Fibroblast of lung (primary cell): ENCODE data around the gene SCGB3A1. TPM values are rescaled to one million over a fixed set of nuclear protein-coding genes. Genes with fewer than 3 reads are reported as not detected.

Experiments used
- DNase-seq, 2 donors: peaks; one replicate each; pipeline versions ENCODE4 v3.0.0 to v3.0.0-alpha.2; 2010; ENCODE audit warnings: low read depth in 2 of 2
- H2AFZ ChIP-seq: 2 replicates; pipeline ENCODE4 v1.5.1; 2012; ENCODE audit warnings: low read length, control low read depth, inconsistent platforms
- H3K27ac ChIP-seq: 2 replicates; pipeline ENCODE4 v1.5.1; 2011; ENCODE audit warnings: low read length, control low read depth; ENCODE audit not compliant: insufficient read depth
- H3K27me3 ChIP-seq: 2 replicates; pipeline ENCODE4 v1.5.1; 2011; ENCODE audit warnings: mild to moderate bottlenecking, low read length; ENCODE audit not compliant: control insufficient read depth, insufficient read depth
- H3K36me3 ChIP-seq: 2 replicates; pipeline ENCODE4 v1.5.1; 2011; ENCODE audit warnings: low read length; ENCODE audit not compliant: control insufficient read depth, insufficient read depth
- H3K4me1 ChIP-seq: 2 replicates; pipeline ENCODE4 v1.5.1; 2011; ENCODE audit warnings: low read length; ENCODE audit not compliant: control insufficient read depth, insufficient read depth; ENCODE audit errors: extremely low read depth
- H3K4me2 ChIP-seq: 2 replicates; pipeline ENCODE4 v1.5.1; 2011; ENCODE audit warnings: low read length, control low read depth; ENCODE audit not compliant: insufficient read depth; ENCODE audit errors: extremely low read depth
- H3K4me3 ChIP-seq, 4 experiments: fragments of 200-600 bp in 1 of 4; sonication (generic) in 1 of 4; replicated peaks in 1 of 4; 2 replicates each; pipeline ENCODE4 v1.5.1; 2011 to 2016; ENCODE audit warnings: low read length in 4 of 4, low read depth in 3 of 4, mild to moderate bottlenecking in 3 of 4, control low read depth in 2 of 4, inconsistent platforms in 1 of 4, mixed read lengths in 1 of 4; ENCODE audit not compliant: insufficient read depth in 1 of 4; ENCODE audit errors: control extremely low read depth in 1 of 4
- H3K79me2 ChIP-seq: 2 replicates; pipeline ENCODE4 v1.5.1; 2012; ENCODE audit warnings: mild to moderate bottlenecking, low read length, inconsistent platforms; ENCODE audit not compliant: control insufficient read depth, insufficient read depth
- H3K9ac ChIP-seq: 2 replicates; pipeline ENCODE4 v1.5.1; 2011; ENCODE audit warnings: mild to moderate bottlenecking, low read length, control low read depth; ENCODE audit not compliant: insufficient read depth
- H3K9me3 ChIP-seq: 2 replicates; pipeline ENCODE4 v1.5.1; 2012; ENCODE audit warnings: low read depth, low read length; ENCODE audit not compliant: control insufficient read depth, insufficient read depth
- H4K20me1 ChIP-seq: 2 replicates; pipeline ENCODE4 v1.5.1; 2011; ENCODE audit warnings: low read length; ENCODE audit not compliant: control insufficient read depth, insufficient read depth; ENCODE audit errors: extremely low read depth
- EZH2 ChIP-seq: IDR thresholded peaks from 2 replicates; pipeline ENCODE4 v1.5.1; 2012; ENCODE audit warnings: low read length, control low read depth, mild to moderate bottlenecking; ENCODE audit errors: missing control alignments
- polyA plus RNA-seq, 2 donors: library from polyadenylated mRNA; depleted of rRNA in 1 of 2; stranded (reverse) in 1 of 2; unstranded in 1 of 2; fragments of >200 nt; gene quantifications; 2 replicates each; pipeline ENCODE4 v1.2.1, GENCODE V29; 2011 to 2012; ENCODE audit warnings: missing spikeins in 1 of 2
- total RNA-seq: library from RNA; depleted of rRNA; stranded (reverse); fragments of >200 nt; gene quantifications from 2 replicates; pipeline ENCODE4 v1.2.1, GENCODE V29; 2014
- TF ChIP-seq, protein P1 (sequence below), 2 donors: IDR thresholded peaks in 1 of 2; conservative IDR thresholded peaks in 1 of 2; 1 replicate in 1 of 2; 2 replicates in 1 of 2; pipeline ENCODE4 v1.5.1; 2011 to 2012; ENCODE audit warnings: low read length in 2 of 2, control low read depth in 1 of 2, inconsistent platforms in 1 of 2, low read depth in 1 of 2, mild to moderate bottlenecking in 1 of 2

The SCGB3A1 gene
- total and polyA plus RNA-seq, 2 donors (not counting 1 experiment from before 2014, with no cell fraction given) = not detected

DNA sequence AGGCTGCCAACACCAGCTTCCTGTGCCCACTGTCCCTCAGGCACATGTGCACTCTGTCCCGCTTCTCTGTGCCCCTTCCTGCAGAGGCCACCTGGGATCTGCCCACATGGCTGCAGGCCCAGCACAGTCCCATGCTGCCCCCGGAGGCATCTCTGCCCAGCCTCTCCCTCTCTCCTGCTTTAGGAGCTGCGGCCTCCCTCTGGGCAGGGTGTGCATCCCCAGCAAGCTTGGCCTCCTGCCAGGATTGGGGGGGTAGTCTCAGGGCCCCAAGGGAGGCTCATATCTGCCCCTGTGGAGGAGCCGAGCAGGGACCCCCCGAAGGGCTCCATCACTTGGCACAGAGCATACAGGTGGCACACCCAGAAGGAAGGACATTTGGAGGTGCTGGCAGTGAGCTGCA is 33.3 kb upstream of the SCGB3A1 start:
- H4K20me1 ChIP-seq = no peaks in the 10 kb centered on the region
- no peak for DNase-seq
- H3K36me3 ChIP-seq = no peaks in the 10 kb centered on the region
- no peaks in the 10 kb centered on the region for H3K9me3 ChIP-seq
- H3K27me3 ChIP-seq = no peaks in the 10 kb centered on the region
- H3K9ac ChIP-seq = no peak overlapping the region
- TF ChIP-seq, protein P1, sequence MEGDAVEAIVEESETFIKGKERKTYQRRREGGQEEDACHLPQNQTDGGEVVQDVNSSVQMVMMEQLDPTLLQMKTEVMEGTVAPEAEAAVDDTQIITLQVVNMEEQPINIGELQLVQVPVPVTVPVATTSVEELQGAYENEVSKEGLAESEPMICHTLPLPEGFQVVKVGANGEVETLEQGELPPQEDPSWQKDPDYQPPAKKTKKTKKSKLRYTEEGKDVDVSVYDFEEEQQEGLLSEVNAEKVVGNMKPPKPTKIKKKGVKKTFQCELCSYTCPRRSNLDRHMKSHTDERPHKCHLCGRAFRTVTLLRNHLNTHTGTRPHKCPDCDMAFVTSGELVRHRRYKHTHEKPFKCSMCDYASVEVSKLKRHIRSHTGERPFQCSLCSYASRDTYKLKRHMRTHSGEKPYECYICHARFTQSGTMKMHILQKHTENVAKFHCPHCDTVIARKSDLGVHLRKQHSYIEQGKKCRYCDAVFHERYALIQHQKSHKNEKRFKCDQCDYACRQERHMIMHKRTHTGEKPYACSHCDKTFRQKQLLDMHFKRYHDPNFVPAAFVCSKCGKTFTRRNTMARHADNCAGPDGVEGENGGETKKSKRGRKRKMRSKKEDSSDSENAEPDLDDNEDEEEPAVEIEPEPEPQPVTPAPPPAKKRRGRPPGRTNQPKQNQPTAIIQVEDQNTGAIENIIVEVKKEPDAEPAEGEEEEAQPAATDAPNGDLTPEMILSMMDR (conservative IDR thresholded peaks at IDR 0.05 in 1 of 2, IDR thresholded peaks at IDR 0.05 in 1 of 2; ENCODE audit: low read depth in 1 of 2, low read length in 2 of 2) = no peak
- no peak for TF ChIP-seq EZH2
- no peak overlapping the region for H3K4me2 ChIP-seq
- no peak overlapping the region for H3K4me3 ChIP-seq
- H3K27ac ChIP-seq = no peak overlapping the region
- H2AFZ ChIP-seq = no peak overlapping the region
- H3K79me2 ChIP-seq = no peaks in the 10 kb centered on the region
- H3K4me1 ChIP-seq = no peaks in the 10 kb centered on the region

GRCh38 chr5:180623844-180624243 is 32.5 kb upstream of the SCGB3A1 start:
- Histone ChIP-seq H4K20me1 (no peaks in the 10 kb centered on the region), H3K9me3 (no peaks in the 10 kb centered on the region), H3K4me1 (no peaks in the 10 kb centered on the region), H3K4me2 (no peak overlapping the region), H3K27me3 (no peaks in the 10 kb centered on the region), H3K27ac (no peak overlapping the region), H2AFZ (no peak overlapping the region), H3K36me3 (no peaks in the 10 kb centered on the region), H3K4me3 (no peak overlapping the region), H3K9ac (no peak overlapping the region), H3K79me2 (no peaks in the 10 kb centered on the region)
- DNase-seq = no peak
- TF ChIP-seq, protein P1 (conservative IDR thresholded peaks at IDR 0.05 in 1 of 2, IDR thresholded peaks at IDR 0.05 in 1 of 2; ENCODE audit: low read depth in 1 of 2, low read length in 2 of 2) = no peak
- no peak for TF ChIP-seq EZH2

DNA sequence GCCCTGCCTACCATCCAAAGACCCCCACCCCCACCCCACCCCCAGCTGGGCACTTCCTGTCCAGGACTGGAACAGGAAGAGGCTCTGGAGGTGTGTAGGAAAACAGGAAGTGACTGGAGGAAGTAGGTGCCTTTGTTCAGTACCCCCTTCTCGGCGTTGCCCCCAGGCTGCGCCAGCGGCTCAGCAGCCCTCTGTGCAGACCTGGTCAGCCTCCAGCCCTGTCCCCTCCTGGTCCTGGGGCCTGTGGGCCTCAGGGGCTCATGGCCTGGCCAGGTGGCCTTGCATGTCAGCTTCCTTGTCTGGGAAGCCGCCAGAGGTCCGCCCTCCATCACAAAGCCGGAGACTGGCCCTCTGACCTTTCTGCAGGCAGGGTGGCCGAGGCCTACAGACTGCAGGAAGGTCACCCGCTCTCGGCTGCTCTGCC is 32.1 kb upstream of the SCGB3A1 start:
- no peak for DNase-seq
- Histone ChIP-seq H3K4me3 (no peak overlapping the region), H3K79me2 (no peaks in the 10 kb centered on the region), H3K27ac (no peak overlapping the region), H3K9me3 (no peaks in the 10 kb centered on the region), H4K20me1 (no peaks in the 10 kb centered on the region), H2AFZ (no peak overlapping the region), H3K4me1 (no peaks in the 10 kb centered on the region), H3K36me3 (no peaks in the 10 kb centered on the region), H3K4me2 (no peak overlapping the region), H3K9ac (no peak overlapping the region), H3K27me3 (no peaks in the 10 kb centered on the region)
- TF ChIP-seq EZH2 = no peak
- TF ChIP-seq, protein P1 (conservative IDR thresholded peaks at IDR 0.05 in 1 of 2, IDR thresholded peaks at IDR 0.05 in 1 of 2; ENCODE audit: low read depth in 1 of 2, low read length in 2 of 2) = no peak
